K562 (cell line): ENCODE results near the gene TOX2. TPM values are rescaled to one million over a fixed set of nuclear protein-coding genes. Genes with fewer than 3 reads are reported as not detected.

Source experiments
- ARID1B ChIP-seq: fragments of 450-650 bp; IDR thresholded peaks from 2 replicates; pipeline ENCODE4 v1.6.1; 2016; ENCODE audit warnings: antibody characterized with exemption, mild to moderate bottlenecking, inconsistent platforms
- CCNT2 ChIP-seq: IDR thresholded peaks from 2 replicates; pipeline ENCODE4 v1.6.1; 2011; ENCODE audit warnings: borderline replicate concordance, low read depth, mild to moderate bottlenecking, moderate library complexity, mixed read lengths, low read length; ENCODE audit not compliant: insufficient read length; ENCODE audit errors: extremely low read depth
- CREB1 ChIP-seq, 2 experiments: sonication (generic) in 1 of 2; formaldehyde crosslinking in 1 of 2; IDR thresholded peaks; 2 replicates each; pipeline versions ENCODE4 v1.6.1 to v1.8.0; 2012 to 2022; ENCODE audit warnings: inconsistent platforms in 1 of 2, mild to moderate bottlenecking in 1 of 2, missing genetic modification reagents in 1 of 2, moderate library complexity in 1 of 2
- ELF2 ChIP-seq: fragments of 250-450 bp; sonication (Bioruptor Pico); IDR thresholded peaks from 2 replicates; pipeline ENCODE4 v1.5.0; 2021; ENCODE audit warnings: mild to moderate bottlenecking
- FUS ChIP-seq: fragments of 200-400 bp; formaldehyde crosslinking; optimal IDR thresholded peaks from 2 replicates; pipeline ENCODE3; 2017; ENCODE audit warnings: low read depth, low read length
- GABPB1 ChIP-seq: sonication (generic); formaldehyde crosslinking; IDR thresholded peaks from 2 replicates; pipeline ENCODE4 v1.8.0; 2022; ENCODE audit warnings: mild to moderate bottlenecking, missing genetic modification reagents
- KDM4B ChIP-seq, 2 experiments: fragments of 450-650 bp in 1 of 2; sonication (generic) in 1 of 2; IDR thresholded peaks; 2 replicates each; pipeline ENCODE4 v1.6.1; 2016 to 2017; ENCODE audit warnings: borderline replicate concordance in 2 of 2, antibody characterized with exemption in 1 of 2, low read depth in 1 of 2, mild to moderate bottlenecking in 1 of 2
- KHSRP ChIP-seq: fragments of 450-650 bp; IDR thresholded peaks from 2 replicates; pipeline ENCODE4 v1.6.1; 2017
- MCM3 ChIP-seq: fragments of 450-650 bp; IDR thresholded peaks from 2 replicates; pipeline ENCODE4 v1.6.1; 2016
- MEF2D ChIP-seq: conservative IDR thresholded peaks from 2 replicates; pipeline ENCODE4 v1.6.1; 2016; ENCODE audit warnings: low read depth, missing genetic modification characterization, missing compliant biosample characterization
- NONO ChIP-seq, 2 experiments: fragments of 200-400 bp in 1 of 2; fragments of 450-650 bp in 1 of 2; formaldehyde crosslinking in 1 of 2; IDR thresholded peaks; 2 replicates each; pipeline ENCODE4 v1.6.1; 2017; ENCODE audit warnings: low read depth in 2 of 2, mild to moderate bottlenecking in 2 of 2, moderate library complexity in 2 of 2, low read length in 1 of 2
- NR3C1 ChIP-seq: sonication (generic); formaldehyde crosslinking; IDR thresholded peaks from 2 replicates; pipeline ENCODE4 v1.8.1; 2022; ENCODE audit warnings: missing genetic modification reagents
- OTX1 ChIP-seq: fragments of 450-650 bp; formaldehyde crosslinking; IDR thresholded peaks from 2 replicates; pipeline ENCODE4 v1.4.0; 2022; ENCODE audit warnings: mild to moderate bottlenecking
- SAFB2 ChIP-seq: fragments of 200-400 bp; formaldehyde crosslinking; IDR thresholded peaks from 2 replicates; pipeline ENCODE4 v1.6.1; 2018; ENCODE audit warnings: borderline replicate concordance, low read length, low read depth, moderate library complexity; ENCODE audit not compliant: severe bottlenecking
- ZKSCAN3 ChIP-seq: fragments of 250-450 bp; sonication (Bioruptor Pico); IDR thresholded peaks from 2 replicates; pipeline ENCODE4 v1.4.0; 2020
- ZNF384 ChIP-seq: IDR thresholded peaks from 2 replicates; pipeline ENCODE4 v1.6.1; 2012; ENCODE audit warnings: low read depth, low read length, improper control_type of control experiment
- ZNF583 ChIP-seq: fragments of 250-450 bp; sonication (Bioruptor Pico); IDR thresholded peaks from 2 replicates; pipeline ENCODE4 v1.4.0; 2020
- ZNF699 ChIP-seq: fragments of 250-450 bp; sonication (Bioruptor Pico); IDR thresholded peaks from 2 replicates; pipeline ENCODE4 v1.8.0; 2021; ENCODE audit warnings: mild to moderate bottlenecking, moderate library complexity; ENCODE audit not compliant: insufficient replicate concordance
- ZNF740 ChIP-seq, 3 experiments: fragments of 200-800 bp in 1 of 3; sonication (Bioruptor generic) in 1 of 3; sonication (generic) in 1 of 3; formaldehyde crosslinking in 1 of 3; IDR thresholded peaks; 2 replicates each; pipeline versions ENCODE4 v1.6.1 to v1.8.0; 2016 to 2022; ENCODE audit warnings: mild to moderate bottlenecking in 2 of 3, missing compliant biosample characterization in 2 of 3, missing genetic modification characterization in 2 of 3, missing genetic modification reagents in 1 of 3
- ZNF766 ChIP-seq: fragments of 200-800 bp; sonication (Bioruptor generic); conservative IDR thresholded peaks from 2 replicates; pipeline ENCODE4 v1.6.1; 2016; ENCODE audit warnings: missing genetic modification characterization, missing compliant biosample characterization
- polyA plus RNA-seq, 8 experiments: library from polyadenylated mRNA; depleted of rRNA in 4 of 8; stranded (reverse) in 5 of 8; unstranded in 3 of 8; fragments of >200 nt; fragmentation: Nextera tagmentation in 2 of 8; fragmentation: Illumina TruSeq in 1 of 8; extraction: Ambion mirVana in 2 of 8; extraction: Trizol in 1 of 8; gene quantifications; 2 replicates each; pipeline versions ENCODE4 v1.2.1 to v1.2.3, GENCODE V29; 2011 to 2014; ENCODE audit warnings: inconsistent platforms in 1 of 8, missing spikeins in 1 of 8
- total RNA-seq, 7 experiments: library from RNA; depleted of rRNA in 6 of 7; stranded (reverse); fragments of >200 nt in 6 of 7; fragmentation: Illumina TruSeq in 2 of 7; extraction: Trizol in 2 of 7; gene quantifications; 2 replicates each; pipeline versions ENCODE4 v1.2.1 to v1.2.3, GENCODE V29; 2011 to 2021; ENCODE audit warnings: low replicate concordance in 1 of 7
- TF ChIP-seq, protein P1 (sequence below): fragments of 450-650 bp; IDR thresholded peaks from 2 replicates; pipeline ENCODE4 v1.7.0; 2016; ENCODE audit warnings: borderline replicate concordance
- TF ChIP-seq, protein P2 (sequence below): sonication (generic); formaldehyde crosslinking; IDR thresholded peaks from 2 replicates; pipeline ENCODE4 v1.4.0; 2020; ENCODE audit warnings: mild to moderate bottlenecking, missing genetic modification reagents

Gene TOX2
- total and polyA plus RNA-seq, 9 of the 15 experiments (the other 6 are each of a cell fraction or from before 2014, with no cell fraction given), result not detected

GRCh38 chr20:43949741-43950618 lies 35.3 kb downstream of the TOX2 start (continued):
- TF ChIP-seq SAFB2 (no peak), MEF2D (tag) (0 out of 2 replicates have a peak, but pooled peaks have one; percentile 25), ZNF384 (0 out of 2 replicates have a peak, but pooled peaks have one; percentile 25), ELF2 (CRISPR knock-in tag) (no peak), ARID1B (peak; percentile 71; the same call in 1 of the 2 replicates), GABPB1 (peak; percentile 39; the same call in 1 of the 2 replicates), OTX1 (CRISPR knock-in tag) (peak; percentile 42; the same call in 1 of the 2 replicates), ZNF766 (CRISPR knock-in tag) (0 out of 2 replicates have a peak, but pooled peaks have one; percentile 50), NONO (IDR thresholded peaks at IDR 0.05; ENCODE audit: low read depth in 2 of 2, low read length in 1 of 2) (no peak), ZNF740 (CRISPR knock-in tag; IDR thresholded peaks at IDR 0.05) (peak; percentile 73; the same call in 1 of the 2 replicates), ZNF740 (tag; IDR thresholded peaks at IDR 0.05) (no peak), ZNF699 (no peak), KHSRP (no peak), KDM4B (IDR thresholded peaks at IDR 0.05; ENCODE audit: borderline replicate concordance in 2 of 2, low read depth in 1 of 2) (no peak; a peak in 1 of 4 replicates), ZNF583 (CRISPR knock-in tag) (no peak), NR3C1 (no peak), CCNT2 (peak; percentile 78), FUS (no peak), CREB1 (IDR thresholded peaks at IDR 0.05) (no peak), CREB1 (CRISPR knock-in tag; IDR thresholded peaks at IDR 0.05) (no peak), ZKSCAN3 (no peak), MCM3 (no peak)
- TF ChIP-seq, protein P1, sequence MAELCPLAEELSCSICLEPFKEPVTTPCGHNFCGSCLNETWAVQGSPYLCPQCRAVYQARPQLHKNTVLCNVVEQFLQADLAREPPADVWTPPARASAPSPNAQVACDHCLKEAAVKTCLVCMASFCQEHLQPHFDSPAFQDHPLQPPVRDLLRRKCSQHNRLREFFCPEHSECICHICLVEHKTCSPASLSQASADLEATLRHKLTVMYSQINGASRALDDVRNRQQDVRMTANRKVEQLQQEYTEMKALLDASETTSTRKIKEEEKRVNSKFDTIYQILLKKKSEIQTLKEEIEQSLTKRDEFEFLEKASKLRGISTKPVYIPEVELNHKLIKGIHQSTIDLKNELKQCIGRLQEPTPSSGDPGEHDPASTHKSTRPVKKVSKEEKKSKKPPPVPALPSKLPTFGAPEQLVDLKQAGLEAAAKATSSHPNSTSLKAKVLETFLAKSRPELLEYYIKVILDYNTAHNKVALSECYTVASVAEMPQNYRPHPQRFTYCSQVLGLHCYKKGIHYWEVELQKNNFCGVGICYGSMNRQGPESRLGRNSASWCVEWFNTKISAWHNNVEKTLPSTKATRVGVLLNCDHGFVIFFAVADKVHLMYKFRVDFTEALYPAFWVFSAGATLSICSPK, result no peak
- TF ChIP-seq, protein P2, sequence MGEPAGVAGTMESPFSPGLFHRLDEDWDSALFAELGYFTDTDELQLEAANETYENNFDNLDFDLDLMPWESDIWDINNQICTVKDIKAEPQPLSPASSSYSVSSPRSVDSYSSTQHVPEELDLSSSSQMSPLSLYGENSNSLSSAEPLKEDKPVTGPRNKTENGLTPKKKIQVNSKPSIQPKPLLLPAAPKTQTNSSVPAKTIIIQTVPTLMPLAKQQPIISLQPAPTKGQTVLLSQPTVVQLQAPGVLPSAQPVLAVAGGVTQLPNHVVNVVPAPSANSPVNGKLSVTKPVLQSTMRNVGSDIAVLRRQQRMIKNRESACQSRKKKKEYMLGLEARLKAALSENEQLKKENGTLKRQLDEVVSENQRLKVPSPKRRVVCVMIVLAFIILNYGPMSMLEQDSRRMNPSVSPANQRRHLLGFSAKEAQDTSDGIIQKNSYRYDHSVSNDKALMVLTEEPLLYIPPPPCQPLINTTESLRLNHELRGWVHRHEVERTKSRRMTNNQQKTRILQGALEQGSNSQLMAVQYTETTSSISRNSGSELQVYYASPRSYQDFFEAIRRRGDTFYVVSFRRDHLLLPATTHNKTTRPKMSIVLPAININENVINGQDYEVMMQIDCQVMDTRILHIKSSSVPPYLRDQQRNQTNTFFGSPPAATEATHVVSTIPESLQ (CRISPR knock-in tag), result no peak
